GM08714 (cell line): ENCODE measurements around the gene MAPK8IP1.

Experiments used
- H3K4me3 ChIP-seq: fragments of 200-500 bp; sonication (Bioruptor generic); 2 replicates; pipeline ENCODE4 v1.5.1; 2014; ENCODE audit warnings: mild to moderate bottlenecking, low read length, inconsistent platforms
- ZNF274 ChIP-seq: IDR thresholded peaks from 2 replicates; pipeline ENCODE4 v1.6.1; 2012; ENCODE audit warnings: mild to moderate bottlenecking, low read depth, low read length

MAPK8IP1 gene

DNA sequence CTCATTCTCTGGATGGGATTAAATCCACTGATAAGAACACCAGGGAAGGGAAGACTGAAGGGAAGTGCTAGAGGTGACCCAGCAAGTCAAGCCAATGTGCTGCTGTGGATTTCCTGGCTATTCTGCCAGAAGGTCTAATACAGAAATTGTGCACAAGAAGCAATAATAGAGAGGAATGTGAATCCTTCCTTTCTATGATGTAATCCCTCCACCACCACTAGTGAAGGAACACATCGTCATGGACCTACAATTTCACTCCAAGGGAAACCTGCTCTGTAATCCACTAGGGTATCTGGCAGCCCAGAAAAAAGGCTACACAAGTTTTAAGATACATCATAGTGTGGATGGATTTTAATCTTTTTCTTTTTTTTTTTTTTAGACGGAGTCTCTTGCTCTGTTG, 54.4 kb downstream of the MAPK8IP1 start:
- no peak for TF ChIP-seq ZNF274
- no peak overlapping the region for H3K4me3 ChIP-seq

DNA sequence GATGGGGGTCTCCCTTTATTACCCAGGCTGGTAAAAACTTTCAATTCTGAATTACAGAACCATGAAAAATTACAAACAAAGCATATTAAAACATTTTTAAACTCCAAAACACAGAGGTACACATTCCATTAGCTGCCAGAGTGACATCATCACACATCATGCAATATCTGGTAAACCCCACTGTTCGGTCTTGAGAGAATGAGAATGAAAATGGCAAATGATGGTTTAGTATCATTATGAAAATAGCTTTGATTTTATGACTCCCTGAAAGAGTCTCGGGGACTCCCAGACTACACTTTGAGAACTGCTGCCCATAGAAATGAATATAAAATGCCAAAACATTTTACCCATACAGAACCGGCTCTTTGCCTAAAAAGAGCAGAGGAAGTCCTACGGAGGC, 55.8 kb downstream of the MAPK8IP1 start:
- H3K4me3 ChIP-seq: no peak overlapping the region
- no peak for TF ChIP-seq ZNF274

DNA sequence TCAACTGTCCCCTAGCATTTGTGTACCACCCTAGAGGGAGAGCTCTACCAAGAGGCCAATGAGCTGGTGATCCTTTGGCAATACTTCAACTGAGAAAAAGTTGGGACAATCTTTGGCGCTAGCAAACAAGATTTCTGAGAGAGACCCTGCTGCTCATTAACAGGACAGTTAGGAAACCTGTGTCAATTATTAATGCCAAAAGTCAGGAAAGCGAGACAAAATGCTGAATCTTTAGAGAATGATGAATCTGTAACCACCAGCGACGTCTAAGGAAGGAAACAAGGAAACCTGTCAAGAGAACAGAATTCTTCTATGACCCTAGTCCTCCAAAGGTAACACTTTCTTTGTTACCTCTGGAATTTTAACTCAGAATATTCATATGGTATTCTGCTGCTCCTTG, 56.9 kb downstream of the MAPK8IP1 start:
- TF ChIP-seq ZNF274: no peak
- H3K4me3 ChIP-seq: no peak overlapping the region

DNA sequence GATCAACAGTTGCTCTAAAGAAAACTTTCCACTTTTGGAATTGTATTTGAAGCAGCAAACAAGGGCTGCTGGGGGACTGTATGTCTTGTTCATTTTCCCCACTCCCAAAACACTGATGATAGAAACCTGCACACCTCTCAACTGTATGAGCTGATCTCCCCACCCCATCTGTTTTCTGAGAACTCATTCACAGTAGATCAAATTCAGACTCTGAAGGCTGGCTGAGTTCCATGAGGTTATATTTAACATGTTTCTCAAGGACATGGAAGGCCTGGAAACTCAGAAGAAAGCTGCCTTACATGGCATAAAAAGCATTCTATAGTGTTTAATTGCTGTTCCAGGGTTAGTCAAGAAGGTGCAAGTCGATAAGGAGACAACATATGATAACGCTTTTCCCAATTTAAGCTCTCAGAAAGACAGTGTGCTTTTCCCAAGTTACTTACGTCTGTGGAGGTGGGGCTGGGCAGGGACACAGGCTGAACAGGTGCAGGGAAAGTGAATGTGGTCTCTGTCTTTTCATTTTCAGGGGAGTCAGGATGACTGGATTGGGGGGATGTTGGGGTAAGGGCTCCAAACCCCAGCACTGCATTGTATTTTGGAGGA, 60.0 kb downstream of the MAPK8IP1 start:
- no peak overlapping the region for H3K4me3 ChIP-seq
- no peak for TF ChIP-seq ZNF274

DNA sequence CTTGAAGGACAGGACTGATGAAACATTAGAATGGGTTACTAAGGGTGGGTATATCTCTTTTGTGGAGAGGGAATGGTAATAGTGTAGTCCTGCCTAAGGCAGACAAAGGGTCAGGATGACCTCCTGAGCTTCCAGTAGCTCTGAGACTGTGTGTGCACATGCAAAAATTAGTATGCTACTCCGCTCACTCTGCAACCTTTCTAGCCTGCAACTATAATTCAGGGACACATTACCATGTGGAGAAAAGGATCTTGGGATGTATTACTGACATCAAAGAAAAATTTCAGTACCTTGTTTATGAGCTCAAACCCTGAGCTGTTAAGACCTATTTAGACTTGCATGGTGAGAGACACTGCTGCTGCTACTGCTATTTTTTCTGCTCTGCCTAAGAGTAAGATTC, 62.4 kb downstream of the MAPK8IP1 start:
- no peak overlapping the region for H3K4me3 ChIP-seq
- TF ChIP-seq ZNF274: no peak

DNA sequence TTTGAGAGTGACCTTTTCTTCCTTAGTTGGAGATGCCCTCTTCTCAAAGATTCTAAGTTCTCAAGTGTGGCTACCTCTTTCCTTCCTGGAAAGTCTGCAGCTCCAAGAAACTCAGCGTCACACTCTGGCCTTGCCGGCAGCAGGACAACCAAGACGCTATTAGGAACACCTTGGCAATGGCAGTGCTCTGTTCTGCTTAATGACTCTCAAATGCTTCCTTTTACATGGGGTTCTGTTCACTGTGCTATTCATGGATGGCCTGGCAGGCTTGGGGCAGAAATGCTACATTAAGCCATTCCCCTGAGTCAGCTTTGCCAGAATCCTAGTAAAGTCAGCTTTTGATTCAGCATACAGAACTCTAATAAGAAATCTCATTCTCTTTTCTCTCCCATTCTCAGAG, 62.9 kb downstream of the MAPK8IP1 start:
- no peak overlapping the region for H3K4me3 ChIP-seq
- TF ChIP-seq ZNF274: no peak

DNA sequence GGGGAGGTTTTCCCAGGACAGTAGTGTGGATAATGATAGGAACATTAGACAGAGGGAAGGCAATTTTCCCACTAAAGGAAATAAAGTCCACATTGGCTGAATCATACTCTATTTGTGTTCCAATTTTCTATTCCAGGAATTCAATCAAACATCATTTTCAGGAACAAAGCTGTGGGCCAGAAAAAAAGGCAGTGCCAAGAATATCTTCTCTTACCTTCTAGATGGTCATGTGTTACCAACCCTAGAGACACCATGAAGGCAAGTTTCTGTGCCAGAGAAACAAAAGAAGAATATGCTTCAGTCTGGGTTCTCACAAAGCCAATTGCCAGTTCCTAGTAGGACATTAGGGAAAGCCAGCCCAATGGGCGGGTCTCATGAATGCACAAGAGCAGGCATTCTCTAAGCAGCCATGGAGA, 64.5 kb downstream of the MAPK8IP1 start:
- no peak overlapping the region for H3K4me3 ChIP-seq
- no peak for TF ChIP-seq ZNF274
